Fibroblast of mammary gland (primary cell): Measurements from ENCODE around the gene TACC2.

Source experiments
- DNase-seq: peaks from one replicate; pipeline ENCODE4 v3.0.0-alpha.2; 2010; ENCODE audit warnings: low read depth
- H3K4me3 ChIP-seq: 2 replicates; pipeline ENCODE4 v1.5.1; 2011; ENCODE audit warnings: low read depth, mild to moderate bottlenecking, low read length, moderate library complexity; ENCODE audit not compliant: control insufficient read depth
- CTCF ChIP-seq: conservative IDR thresholded peaks from 2 replicates; pipeline ENCODE4 v1.5.1; 2011; ENCODE audit warnings: low read depth, low read length, inconsistent platforms; ENCODE audit not compliant: control insufficient read depth, insufficient read depth

TACC2 gene

GRCh38 chr10:122279725-122280141, 290.8 kb downstream of the TACC2 start:
- H3K4me3 ChIP-seq: no peak overlapping the region
- DNase-seq: peak; percentile 50
- peak; percentile 75 for TF ChIP-seq CTCF

DNA sequence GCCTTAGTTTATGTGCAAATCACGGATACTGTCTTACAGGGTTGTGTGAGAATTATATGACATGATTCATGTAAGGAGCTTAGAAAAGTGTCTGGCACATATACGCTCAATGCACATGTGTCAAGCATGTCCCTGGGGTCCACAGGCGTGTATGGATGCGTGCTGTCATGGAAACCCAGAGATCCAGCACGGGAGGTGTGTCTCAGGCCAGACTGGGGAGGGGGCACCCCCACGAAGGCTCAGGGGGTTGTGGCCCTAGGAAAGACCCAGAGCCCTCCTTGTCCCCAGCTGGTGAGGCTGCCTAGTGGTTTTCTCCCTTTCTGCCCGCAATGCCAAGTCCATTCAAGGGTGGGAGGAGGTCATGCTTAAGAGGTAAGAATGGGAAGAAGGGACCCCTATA, 291.2 kb downstream of the TACC2 start:
- H3K4me3 ChIP-seq: no peak overlapping the region
- no peak for TF ChIP-seq CTCF
- DNase-seq: no peak

GRCh38 chr10:122281018-122281626, 292.2 kb downstream of the TACC2 start:
- no peak overlapping the region for H3K4me3 ChIP-seq
- no peak for DNase-seq
- TF ChIP-seq CTCF: no peak

- no peak overlapping the region for H3K4me3 ChIP-seq
- TF ChIP-seq CTCF: no peak
- no peak for DNase-seq
Measured at GRCh38 chr10:122281751-122282150, 292.8 kb downstream of the TACC2 start.

- H3K4me3 ChIP-seq: no peak overlapping the region
- peak; percentile 25 for DNase-seq
- no peak for TF ChIP-seq CTCF
Measured at GRCh38 chr10:122282253-122282671, 293.3 kb downstream of the TACC2 start.

GRCh38 chr10:122282909-122283308, 293.9 kb downstream of the TACC2 start:
- H3K4me3 ChIP-seq: no peak overlapping the region
- TF ChIP-seq CTCF: no peak
- no peak for DNase-seq
